Pancreas (tissue), 10 donors: ENCODE data around the gene CHST8. TPM values are rescaled to one million over a fixed set of nuclear protein-coding genes. Genes with fewer than 3 reads are reported as not detected.

Experiments used
- ATAC-seq, 4 donors: fragments of 200-7000 bp; cut with Tn5 transposase; one replicate each; pipeline versions ENCODE4 v1.8.0 to v1.9.1; 2020; ENCODE audit warnings: mild to moderate bottlenecking in 4 of 4, moderate library complexity in 4 of 4
- DNase-seq, 6 donors: peaks; one replicate each; pipeline ENCODE4 v3.0.0-alpha.2; 2020
- FAIRE-seq: peaks from 2 replicates; lab custom pipeline; 2012; peaks lifted over from hg19 to GRCh38; lab: Jason Lieb, UNC
- H3K27ac ChIP-seq, 4 donors: fragments of 200-600 bp; sonication (generic); 1 replicate in 3 of 4; 2 replicates in 1 of 4; pipeline versions ENCODE4 v1.5.0 to v1.8.0; 2020
- H3K27me3 ChIP-seq, 4 donors: fragments of 200-600 bp; one replicate each; pipeline ENCODE4 v1.8.0; 2021
- H3K36me3 ChIP-seq, 3 donors: fragments of 200-600 bp; sonication (generic) in 1 of 3; one replicate each; pipeline versions ENCODE4 v1.5.0 to v1.8.0; 2020 to 2021
- H3K4me1 ChIP-seq, 3 donors: fragments of 200-600 bp; one replicate each; pipeline ENCODE4 v1.8.0; 2021
- H3K4me3 ChIP-seq, 4 donors: fragments of 200-600 bp; sonication (generic) in 2 of 4; one replicate each; pipeline versions ENCODE4 v1.5.0 to v1.8.0; 2020 to 2021
- H3K9me3 ChIP-seq, 4 donors: fragments of 200-600 bp; one replicate each; pipeline ENCODE4 v1.8.0; 2021
- CTCF ChIP-seq, 4 donors: fragments of 200-600 bp; sonication (generic) in 3 of 4; IDR thresholded peaks; one replicate each; pipeline versions ENCODE4 v1.5.0 to v1.8.0; 2021; ENCODE audit warnings: antibody characterized with exemption in 4 of 4
- WGBS, 2 donors: extraction: QIAGEN DNeasy Blood & Tissue Kit; methylation state at CpG; one replicate each; pipeline ENCODE4 v1.1.7; 2013; 5-methylcytosine and 5-hydroxymethylcytosine counted together
- intact Hi-C, 3 donors: fragments of 100-400 bp; cut with DNase I; formaldehyde crosslinking; loops; one replicate each; pipeline versions ENCODE4 v1.11.1 to v1.14.2; 2022
- polyA plus RNA-seq, 2 donors: library from polyadenylated mRNA; stranded (reverse); fragments of 200-250 nt; gene quantifications; one replicate each; pipeline ENCODE4 v1.2.3, GENCODE V29; 2013
- total RNA-seq, 6 donors: library from RNA; stranded (reverse); fragmentation: NEBNext Ultra II Directional in 4 of 6; extraction: Animal tissue kit (Norgen Biotek cat#: 25700) in 4 of 6; gene quantifications; one replicate each; pipeline versions ENCODE4 v1.2.1 to v1.2.4, GENCODE V29; 2021 to 2023
- donor health status: healthy with polysubstance abuse.
- donor health status: DM: no; HTN: no; CAD: no; lungs with moderate emphysema.
- donor health status: DM: no; HTN: no; CAD: no.
- donor health status: control.
- donor health status: control.
- donor health status: Bipolar disorder and iron deficiency.
- donor health status: DM: yes; HTN: yes; CAD: no.
- donor health status: DM: no; HTN: no; CAD: no.
- donor health status: DM: no; HTN: no; CAD: no.
- donor health status: DM: yes; HTN: yes; CAD: no.

Gene CHST8
- total and polyA plus RNA-seq, 8 donors = 0.41 to 3.6 (median 0.89) TPM

GRCh38 chr19:33778089-33778791, 156.5 kb downstream of the CHST8 start:
- peak; percentile 70 to 99 (median 90) for DNase-seq
- H3K27me3 ChIP-seq = peaks cover 0 to 4% (median 0%) of the 10 kb centered on the region in 4 donors
- TF ChIP-seq CTCF (IDR thresholded peaks at IDR 0.05) = peak; percentile 100
- H3K4me1 ChIP-seq = no peaks in the 10 kb centered on the region
- no peaks in the 10 kb centered on the region for H3K9me3 ChIP-seq
- intact Hi-C loops = loop anchor here (5.0 to 10.0 kb wide), 4 partner anchors 224 to 533 kb away; no protein-coding TSS in a partner anchor
- peak overlapping the region in 2 of 4 donors; percentile 29 to 37 for H3K4me3 ChIP-seq
- H3K27ac ChIP-seq = no peak overlapping the region
- 10 to 13% methylated on average over 29 to 49 of the region's 49 CpGs for WGBS, 2 donors
- no peak for FAIRE-seq
- no peaks in the 10 kb centered on the region for H3K36me3 ChIP-seq
- ATAC-seq = peak; percentile 94 to 98 (median 96)

- WGBS, 2 donors = 60 to 79% methylated on average over 7 of the region's 7 CpGs
- FAIRE-seq (no peak), ATAC-seq (no peak), DNase-seq (peak in 1 of 6 donors; percentile 24)
- intact Hi-C loops = loop anchor here (5.0 to 10.0 kb wide), 6 partner anchors 205 to 535 kb away; no protein-coding TSS in a partner anchor
- Histone ChIP-seq H3K27me3 (peaks cover 0 to 4% (median 0%) of the 10 kb centered on the region in 4 donors), H3K4me3 (no peak overlapping the region), H3K36me3 (no peaks in the 10 kb centered on the region), H3K9me3 (no peaks in the 10 kb centered on the region), H3K27ac (no peak overlapping the region), H3K4me1 (no peaks in the 10 kb centered on the region)
- TF ChIP-seq CTCF (IDR thresholded peaks at IDR 0.05) = no peak
These were observed 158.1 kb downstream of the CHST8 start for GRCh38 chr19:33779849-33780248.

- intact Hi-C loops = loop anchor here (5.0 to 10.0 kb wide), 3 partner anchors 205 to 317 kb away; no protein-coding TSS in a partner anchor
These were observed 158.5 kb downstream of the CHST8 start for GRCh38 chr19:33780251-33780650.

GRCh38 chr19:33780746-33781145, 159.0 kb downstream of the CHST8 start:
- 48 to 58% methylated on average over 12 of the region's 12 CpGs for WGBS, 2 donors
- H3K27me3 ChIP-seq = peaks cover 0 to 4% (median 0%) of the 10 kb centered on the region in 4 donors
- TF ChIP-seq CTCF (IDR thresholded peaks at IDR 0.05) = no peak
- DNase-seq (peak in 1 of 6 donors; percentile 49), ATAC-seq (no peak), FAIRE-seq (no peak)
- H3K36me3 ChIP-seq = no peaks in the 10 kb centered on the region
- intact Hi-C loops = loop anchor here (5.0 to 10.0 kb wide), 3 partner anchors 204 to 317 kb away; no protein-coding TSS in a partner anchor
- H3K9me3 ChIP-seq = no peaks in the 10 kb centered on the region
- no peak overlapping the region for H3K27ac ChIP-seq
- H3K4me1 ChIP-seq = no peaks in the 10 kb centered on the region
- no peak overlapping the region for H3K4me3 ChIP-seq

More at GRCh38 chr19:33780251-33780650, 158.5 kb downstream of the CHST8 start:
- FAIRE-seq = no peak
- no peaks in the 10 kb centered on the region for H3K36me3 ChIP-seq
- H3K4me1 ChIP-seq = no peaks in the 10 kb centered on the region
- no peaks in the 10 kb centered on the region for H3K9me3 ChIP-seq
- no peak for ATAC-seq
- WGBS, 2 donors = 38 to 53% methylated on average over 6 of the region's 6 CpGs
- no peak overlapping the region for H3K4me3 ChIP-seq
- TF ChIP-seq CTCF (IDR thresholded peaks at IDR 0.05) = no peak
- DNase-seq = peak in 1 of 6 donors; percentile 28
- no peak overlapping the region for H3K27ac ChIP-seq
- H3K27me3 ChIP-seq = peaks cover 0 to 4% (median 0%) of the 10 kb centered on the region in 4 donors
